ENCODE results near the gene BGLAP.

DNA sequence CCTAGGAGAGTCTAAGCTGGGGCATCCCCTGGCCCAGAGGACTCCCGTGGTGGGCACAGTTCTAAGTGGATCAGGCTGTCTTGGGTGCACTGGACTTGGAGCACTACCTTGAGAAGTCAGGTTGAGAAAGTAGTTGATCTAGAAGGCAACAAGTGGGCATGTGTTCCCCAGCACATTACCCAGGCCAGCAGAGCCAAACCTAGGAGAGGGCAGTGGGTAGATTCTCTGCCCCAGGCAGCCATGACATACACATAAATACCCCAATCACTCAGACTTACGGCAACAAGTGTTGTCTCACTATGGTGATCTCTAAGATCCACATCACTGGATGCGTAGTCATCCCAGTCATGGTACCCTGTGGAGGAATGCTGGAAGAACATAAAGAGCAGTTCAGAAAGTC is 30.7 kb upstream of the BGLAP start:
- TF ChIP-seq EZH2phosphoT487 (IDR thresholded peaks at IDR 0.05; ENCODE audit: low read depth, severe bottlenecking, unreplicated experiment) (no peak), EZH2 (IDR thresholded peaks at IDR 0.05; ENCODE audit: borderline replicate concordance) (no peak)
- TF ChIP-seq, protein P1, sequence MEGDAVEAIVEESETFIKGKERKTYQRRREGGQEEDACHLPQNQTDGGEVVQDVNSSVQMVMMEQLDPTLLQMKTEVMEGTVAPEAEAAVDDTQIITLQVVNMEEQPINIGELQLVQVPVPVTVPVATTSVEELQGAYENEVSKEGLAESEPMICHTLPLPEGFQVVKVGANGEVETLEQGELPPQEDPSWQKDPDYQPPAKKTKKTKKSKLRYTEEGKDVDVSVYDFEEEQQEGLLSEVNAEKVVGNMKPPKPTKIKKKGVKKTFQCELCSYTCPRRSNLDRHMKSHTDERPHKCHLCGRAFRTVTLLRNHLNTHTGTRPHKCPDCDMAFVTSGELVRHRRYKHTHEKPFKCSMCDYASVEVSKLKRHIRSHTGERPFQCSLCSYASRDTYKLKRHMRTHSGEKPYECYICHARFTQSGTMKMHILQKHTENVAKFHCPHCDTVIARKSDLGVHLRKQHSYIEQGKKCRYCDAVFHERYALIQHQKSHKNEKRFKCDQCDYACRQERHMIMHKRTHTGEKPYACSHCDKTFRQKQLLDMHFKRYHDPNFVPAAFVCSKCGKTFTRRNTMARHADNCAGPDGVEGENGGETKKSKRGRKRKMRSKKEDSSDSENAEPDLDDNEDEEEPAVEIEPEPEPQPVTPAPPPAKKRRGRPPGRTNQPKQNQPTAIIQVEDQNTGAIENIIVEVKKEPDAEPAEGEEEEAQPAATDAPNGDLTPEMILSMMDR (IDR thresholded peaks at IDR 0.05; ENCODE audit: poor library complexity): no peak

Measured in hepatocyte (in vitro differentiated cells).